Brain pericyte (primary cell): ENCODE measurements around the gene ADGRA3.
"Not testable (repeated sequence)": the region's sequence is repeated elsewhere in the genome, so short reads cannot be mapped to it uniquely, and the experiment has no call there.

Source experiments
- DNase-seq: peaks from one replicate; pipeline ENCODE4 v3.0.0-alpha.2; 2012; ENCODE audit warnings: low read depth, low spot score

Gene ADGRA3

DNA sequence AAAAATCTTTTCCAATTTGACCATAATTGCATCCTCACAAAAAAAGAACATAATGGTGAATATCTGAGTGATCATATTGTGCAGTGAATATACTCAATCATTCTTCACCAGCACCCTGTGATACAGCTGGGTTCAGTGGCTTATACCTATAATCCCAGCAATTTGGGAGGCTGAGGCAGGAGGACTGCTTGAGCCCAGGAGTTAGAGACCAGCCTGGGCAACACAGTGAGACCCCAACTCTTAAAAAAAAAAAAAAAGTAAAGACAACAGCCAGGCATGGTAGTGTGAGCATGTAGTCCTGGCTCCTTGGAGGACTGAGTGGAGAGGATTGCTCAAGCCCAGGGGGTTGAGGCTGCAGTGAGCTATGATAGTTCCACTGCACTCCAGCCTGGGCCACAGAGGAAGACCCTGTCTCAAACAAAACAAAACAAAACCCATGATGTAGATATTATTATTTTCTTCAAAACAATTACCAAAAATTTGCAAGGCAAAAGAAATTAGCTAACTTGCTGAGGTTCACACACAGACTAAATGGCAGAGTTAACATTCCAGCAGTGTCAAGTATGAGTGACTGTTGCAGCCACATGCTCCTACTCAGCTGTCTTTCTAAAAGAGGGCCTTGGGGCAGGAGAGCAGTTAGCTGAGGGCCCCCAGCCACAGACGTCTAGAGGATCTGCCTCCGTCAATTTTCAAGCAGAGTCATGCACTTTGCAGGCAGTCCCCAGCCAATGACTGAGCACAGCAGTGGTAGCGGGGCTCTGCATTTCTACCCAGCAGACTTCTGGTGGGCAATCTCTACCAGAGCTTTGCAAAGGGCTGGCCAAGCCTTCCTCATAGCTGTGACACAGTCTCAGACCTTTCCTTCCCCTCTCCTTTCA is 33.4 kb downstream of the ADGRA3 start:
- DNase-seq: no peak

GRCh38 chr4:22480675-22481327 is 35.1 kb downstream of the ADGRA3 start:
- DNase-seq: no peak

GRCh38 chr4:22478426-22478825 is 37.4 kb downstream of the ADGRA3 start:
- no peak for DNase-seq

DNA sequence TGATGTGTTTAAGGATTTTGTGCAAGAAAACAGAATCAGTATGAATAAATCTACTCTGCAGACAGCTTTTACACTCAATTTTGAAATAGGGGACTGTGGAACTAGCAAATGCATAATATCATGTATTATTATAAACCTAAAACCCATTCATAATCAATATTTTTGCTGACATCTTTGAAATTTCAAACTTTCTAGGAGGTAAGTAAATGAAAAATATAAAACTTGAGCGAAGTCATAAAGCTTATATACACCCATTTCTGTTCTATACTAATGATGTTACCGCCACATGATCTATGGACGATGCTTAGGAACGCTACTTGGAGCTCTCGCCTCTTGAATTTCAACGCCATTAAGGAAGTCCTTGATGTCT is 38.1 kb downstream of the ADGRA3 start:
- DNase-seq: no peak

GRCh38 chr4:22477136-22477812 is 38.6 kb downstream of the ADGRA3 start:
- DNase-seq: no peak

GRCh38 chr4:22476011-22476410 is 39.9 kb downstream of the ADGRA3 start:
- no peak for DNase-seq

GRCh38 chr4:22475311-22475646 is 40.6 kb downstream of the ADGRA3 start:
- DNase-seq: not testable (repeated sequence)

GRCh38 chr4:22474636-22475310 is 41.1 kb downstream of the ADGRA3 start:
- DNase-seq: no peak

DNA sequence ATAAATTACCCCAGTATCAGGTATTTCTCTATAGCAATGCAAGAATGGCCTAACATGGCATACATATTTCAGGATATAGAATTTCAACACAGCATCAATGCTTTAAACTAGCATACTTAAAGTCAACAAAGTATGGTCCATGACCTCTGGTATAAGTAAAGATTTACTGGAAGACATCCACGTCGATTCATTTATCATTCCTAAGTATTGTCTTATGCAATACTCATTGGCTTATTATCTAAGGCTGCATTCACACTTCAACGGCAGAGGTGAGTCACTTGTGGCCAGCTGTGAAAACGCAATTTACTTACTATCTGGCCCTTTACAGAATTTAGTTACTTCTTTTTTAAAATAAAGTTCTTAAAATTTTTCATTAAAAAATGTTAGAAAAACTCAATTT is 42.6 kb downstream of the ADGRA3 start:
- peak; percentile 20 for DNase-seq

DNA sequence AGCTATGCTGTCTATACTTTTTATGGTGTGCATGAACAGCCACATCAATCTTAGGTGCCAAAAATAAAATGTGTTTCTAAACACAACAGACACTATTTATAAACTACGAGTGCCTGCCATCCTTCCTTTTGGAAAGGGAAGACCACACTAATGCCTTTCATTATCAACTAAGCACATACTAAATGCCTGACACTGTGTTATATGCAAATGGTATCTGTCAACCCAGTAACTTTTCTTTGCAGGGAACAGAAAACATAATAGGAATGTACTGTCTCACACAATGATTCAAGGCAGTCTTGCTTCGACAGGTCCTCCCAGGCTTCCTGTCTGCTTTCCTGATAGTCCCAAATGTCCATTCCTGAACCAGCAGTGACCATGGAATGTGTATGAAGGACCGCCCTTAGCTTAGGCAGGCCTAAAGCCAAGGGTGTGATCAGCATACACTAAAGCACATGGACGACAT is 43.8 kb downstream of the ADGRA3 start:
- DNase-seq: no peak

- DNase-seq: no peak
Measured at GRCh38 chr4:22471419-22471818, 44.4 kb downstream of the ADGRA3 start.

DNA sequence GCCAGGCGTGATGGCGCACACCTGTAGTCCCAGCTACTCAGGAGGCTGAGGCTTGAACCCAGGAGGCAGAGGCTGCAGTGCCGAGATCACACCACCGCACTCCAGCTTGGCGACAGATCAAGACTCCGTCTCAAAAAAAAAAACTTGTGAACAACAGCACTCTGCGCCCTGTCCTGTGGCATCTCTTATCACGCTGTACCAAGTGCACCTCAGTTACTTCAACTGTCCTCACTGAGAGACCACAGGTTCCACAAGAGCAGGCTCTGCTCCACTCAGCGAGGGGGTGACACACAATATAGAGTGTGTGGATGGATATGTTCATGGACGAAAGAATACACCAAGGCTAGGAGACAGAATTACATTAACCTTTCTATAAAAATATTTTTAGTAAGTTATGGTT is 49.3 kb downstream of the ADGRA3 start:
- no peak for DNase-seq

DNA sequence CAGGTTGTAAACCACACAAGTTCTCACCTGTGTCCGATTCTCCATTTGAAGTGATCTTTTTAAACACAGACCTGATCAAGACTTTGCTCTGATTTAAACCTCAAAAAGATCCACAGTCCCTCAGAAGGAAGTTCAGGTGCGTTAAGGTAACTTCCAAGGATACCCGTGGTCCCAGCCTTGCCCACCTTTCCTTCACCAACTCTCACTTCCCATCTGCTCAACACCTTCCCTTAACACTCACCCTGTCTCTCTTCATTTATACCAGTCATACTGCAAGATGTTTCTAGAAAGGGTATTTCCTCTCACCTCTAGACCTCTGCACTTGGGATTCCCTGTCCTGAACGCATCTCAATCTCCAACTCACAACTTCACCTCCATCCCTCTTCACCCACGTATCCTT is 49.9 kb downstream of the ADGRA3 start:
- no peak for DNase-seq

GRCh38 chr4:22465349-22465748 is 50.5 kb downstream of the ADGRA3 start:
- no peak for DNase-seq

DNA sequence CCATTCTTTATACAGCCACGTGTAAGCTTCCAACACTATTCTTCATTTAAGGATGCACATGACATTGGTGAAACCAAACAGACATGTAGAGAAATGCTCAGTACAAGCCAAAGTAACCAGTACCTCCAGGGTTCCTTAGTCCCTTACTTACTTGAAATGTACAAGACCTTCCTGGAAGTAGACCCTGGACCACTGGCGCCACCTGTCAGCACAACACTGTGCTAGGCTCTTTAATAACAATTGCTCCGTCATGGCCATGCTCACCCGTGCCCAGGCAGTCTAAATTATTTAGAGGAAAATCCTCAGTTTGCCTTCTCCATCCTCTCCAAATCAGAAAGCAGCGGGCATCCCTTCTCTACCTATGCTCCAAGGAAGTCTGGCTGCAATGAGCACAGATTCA is 52.7 kb downstream of the ADGRA3 start:
- no peak for DNase-seq

DNA sequence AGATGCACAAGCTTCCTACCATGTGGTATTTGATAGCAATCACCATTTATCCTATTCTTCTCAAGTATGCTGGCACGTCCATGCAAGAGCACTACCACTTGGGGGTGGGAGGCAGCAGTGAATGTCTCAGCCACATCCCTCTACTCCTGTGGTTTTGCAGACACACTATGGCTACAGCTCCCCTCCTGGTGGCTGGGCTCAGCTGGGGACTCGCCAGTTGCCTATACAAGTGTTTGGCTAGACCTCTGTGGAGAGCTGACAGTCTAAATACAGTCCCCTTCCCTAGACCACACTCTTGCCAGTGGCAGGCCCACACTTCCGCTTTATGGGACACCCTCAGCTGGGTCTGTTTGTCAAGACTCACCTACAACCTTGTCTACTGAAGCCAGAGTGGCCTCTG is 53.2 kb downstream of the ADGRA3 start:
- no peak for DNase-seq

DNA sequence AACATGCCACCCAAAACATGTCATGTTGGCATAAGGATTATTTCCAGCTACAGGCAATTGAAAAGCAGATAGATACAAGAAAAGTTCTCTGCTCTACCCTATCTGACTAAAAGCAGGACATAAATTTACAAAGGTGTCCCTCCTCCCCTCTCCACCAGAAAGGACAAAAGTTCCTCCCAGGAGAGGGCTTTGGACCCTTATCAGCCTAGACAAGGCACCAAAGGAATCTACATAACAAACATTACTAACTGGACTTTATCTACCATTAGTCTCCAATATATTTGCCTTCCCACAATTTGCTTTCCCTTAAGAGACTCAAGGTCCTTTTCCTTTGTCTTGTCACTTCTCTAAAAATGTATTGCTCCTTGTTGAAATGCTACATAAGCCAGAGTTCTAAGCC is 55.6 kb downstream of the ADGRA3 start:
- no peak for DNase-seq

- no peak for DNase-seq
Measured at GRCh38 chr4:22458098-22458497, 57.8 kb downstream of the ADGRA3 start.

- no peak for DNase-seq
Measured at GRCh38 chr4:22457348-22457747, 58.5 kb downstream of the ADGRA3 start.

DNA sequence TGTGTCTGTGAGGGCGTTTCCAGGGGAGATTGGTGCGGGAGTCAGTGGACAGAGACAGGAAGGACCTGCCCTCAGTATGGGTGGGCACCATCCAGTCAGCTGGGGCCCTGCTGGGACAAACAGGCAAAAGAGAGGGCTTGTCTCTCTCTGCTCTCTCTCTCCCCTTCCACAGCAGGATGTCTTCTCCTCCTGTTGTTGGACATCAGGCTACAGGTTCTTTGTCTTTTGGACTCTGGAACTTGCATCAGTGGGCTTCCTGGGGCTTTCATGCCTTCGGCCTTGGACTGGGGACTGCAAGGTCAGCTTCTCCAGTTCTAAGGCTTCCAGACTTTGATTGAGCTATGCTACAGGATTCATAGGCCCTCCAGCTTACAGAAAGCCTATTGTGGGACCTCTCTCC is 59.6 kb downstream of the ADGRA3 start:
- DNase-seq: no peak

- DNase-seq: no peak
Measured at GRCh38 chr4:22454955-22455354, 60.9 kb downstream of the ADGRA3 start.

DNA sequence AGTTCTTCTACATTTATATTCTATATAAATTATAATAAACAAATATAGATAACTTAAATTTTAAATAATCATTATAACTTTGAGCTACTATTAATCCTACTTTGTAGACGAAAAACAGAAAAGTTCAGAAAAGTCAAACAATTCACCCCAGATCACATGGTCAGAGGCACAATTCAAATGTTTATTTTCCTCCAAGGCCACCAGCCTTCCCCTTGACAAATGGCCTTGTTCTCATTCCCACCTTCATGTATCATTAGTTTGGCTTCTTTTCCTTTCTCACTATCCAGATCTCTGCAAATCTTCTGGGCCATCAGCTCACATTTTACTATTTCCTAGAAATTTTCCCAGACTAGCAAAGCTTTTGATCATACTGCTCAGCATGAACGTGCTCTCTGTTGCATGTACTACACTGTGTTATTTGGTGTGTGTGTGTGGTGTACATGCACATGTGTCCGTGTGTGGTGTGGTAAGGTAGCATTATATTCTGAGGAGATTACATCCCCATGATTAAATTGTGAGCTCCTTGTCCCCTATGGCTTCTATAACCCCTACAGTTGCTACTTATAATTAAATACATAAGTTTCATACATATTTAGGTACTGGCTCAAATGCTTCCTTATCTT is 61.5 kb downstream of the ADGRA3 start:
- DNase-seq: no peak
